ENCODE measurements around the gene FMN1.

FMN1 gene

GRCh38 chr15:33115191-33115861, 79.2 kb downstream of the FMN1 start:
- TF ChIP-seq CTCF (IDR thresholded peaks at IDR 0.05; ENCODE audit: low read depth, low read length), result no peak
- Histone ChIP-seq H3K27me3 (ENCODE audit: insufficient read depth, low read depth, severe bottlenecking) (no peaks in the 10 kb centered on the region), H3K4me3 (ENCODE audit: low read depth, low read length) (no peak overlapping the region), H3K36me3 (no peaks in the 10 kb centered on the region), H3K9me3 (ENCODE audit: severe bottlenecking) (no peaks in the 10 kb centered on the region), H3K27ac (no peak overlapping the region)
- no peak for DNase-seq

GRCh38 chr15:33114374-33114717, 80.2 kb downstream of the FMN1 start:
- H3K27me3 ChIP-seq (ENCODE audit: insufficient read depth, low read depth, severe bottlenecking), result no peaks in the 10 kb centered on the region
- no peaks in the 10 kb centered on the region for H3K36me3 ChIP-seq
- DNase-seq, result no peak
- no peak overlapping the region for H3K27ac ChIP-seq
- no peak for TF ChIP-seq CTCF (IDR thresholded peaks at IDR 0.05; ENCODE audit: low read depth, low read length)
- no peaks in the 10 kb centered on the region for H3K9me3 ChIP-seq (ENCODE audit: severe bottlenecking)
- H3K4me3 ChIP-seq (ENCODE audit: low read depth, low read length), result no peak overlapping the region

GRCh38 chr15:33113666-33114373, 80.7 kb downstream of the FMN1 start:
- H3K36me3 ChIP-seq, result no peaks in the 10 kb centered on the region
- no peaks in the 10 kb centered on the region for H3K9me3 ChIP-seq (ENCODE audit: severe bottlenecking)
- no peaks in the 10 kb centered on the region for H3K27me3 ChIP-seq (ENCODE audit: insufficient read depth, low read depth, severe bottlenecking)
- no peak overlapping the region for H3K4me3 ChIP-seq (ENCODE audit: low read depth, low read length)
- no peak overlapping the region for H3K27ac ChIP-seq
- TF ChIP-seq CTCF (IDR thresholded peaks at IDR 0.05; ENCODE audit: low read depth, low read length), result no peak
- DNase-seq, result no peak

- H3K9me3 ChIP-seq (ENCODE audit: severe bottlenecking), result no peaks in the 10 kb centered on the region
- DNase-seq, result no peak
- no peak for TF ChIP-seq CTCF (IDR thresholded peaks at IDR 0.05; ENCODE audit: low read depth, low read length)
- H3K27me3 ChIP-seq (ENCODE audit: insufficient read depth, low read depth, severe bottlenecking), result no peaks in the 10 kb centered on the region
- no peaks in the 10 kb centered on the region for H3K36me3 ChIP-seq
- H3K27ac ChIP-seq, result no peak overlapping the region
- no peak overlapping the region for H3K4me3 ChIP-seq (ENCODE audit: low read depth, low read length)
These were observed 81.9 kb downstream of the FMN1 start for GRCh38 chr15:33112541-33113105.

GRCh38 chr15:33111041-33111451, 83.5 kb downstream of the FMN1 start:
- Histone ChIP-seq H3K4me3 (ENCODE audit: low read depth, low read length) (no peak overlapping the region), H3K27me3 (ENCODE audit: insufficient read depth, low read depth, severe bottlenecking) (no peaks in the 10 kb centered on the region), H3K36me3 (no peaks in the 10 kb centered on the region), H3K27ac (no peak overlapping the region), H3K9me3 (ENCODE audit: severe bottlenecking) (no peaks in the 10 kb centered on the region)
- no peak for TF ChIP-seq CTCF (IDR thresholded peaks at IDR 0.05; ENCODE audit: low read depth, low read length)
- no peak for DNase-seq

Data from WERI-Rb-1 (cell line).